ENCODE data around the gene PARD3.
"Not testable (repeated sequence)": the region's sequence is repeated elsewhere in the genome, so short reads cannot be mapped to it uniquely, and the experiment has no call there.

The PARD3 gene

GRCh38 chr10:34815185-34816084 lies at the start of gene PARD3:
PARD3 (minus strand) TSS chr10:34815296; CDS start chr10:34814995, 301 bp downstream.
- DNase-seq: peak in 1 of 2 experiments; percentile 63

GRCh38 chr10:34864149-34865067 lies 49.3 kb upstream of the PARD3 start:
- DNase-seq: peak in 1 of 2 experiments; percentile 4

DNA sequence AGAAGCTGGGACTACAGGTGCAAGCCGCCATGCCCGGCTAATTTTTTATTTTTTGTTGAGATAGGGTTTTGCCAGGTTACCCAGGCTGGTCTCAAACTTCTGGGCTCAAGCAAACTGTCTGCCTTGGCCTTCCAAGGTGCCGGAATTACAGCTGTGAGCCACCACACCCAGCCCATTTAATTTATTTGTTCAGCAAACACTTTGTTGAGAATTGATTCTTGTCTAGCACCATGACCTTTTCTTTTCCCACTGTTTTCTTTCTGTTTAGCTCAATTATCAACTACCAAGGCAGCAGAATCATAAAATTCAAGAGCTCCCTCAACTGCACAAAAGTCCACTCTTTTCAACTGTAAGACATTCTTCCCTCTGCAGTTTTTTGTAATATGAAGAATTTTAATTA lies 47.8 kb upstream of the PARD3 start:
- DNase-seq: no peak

DNA sequence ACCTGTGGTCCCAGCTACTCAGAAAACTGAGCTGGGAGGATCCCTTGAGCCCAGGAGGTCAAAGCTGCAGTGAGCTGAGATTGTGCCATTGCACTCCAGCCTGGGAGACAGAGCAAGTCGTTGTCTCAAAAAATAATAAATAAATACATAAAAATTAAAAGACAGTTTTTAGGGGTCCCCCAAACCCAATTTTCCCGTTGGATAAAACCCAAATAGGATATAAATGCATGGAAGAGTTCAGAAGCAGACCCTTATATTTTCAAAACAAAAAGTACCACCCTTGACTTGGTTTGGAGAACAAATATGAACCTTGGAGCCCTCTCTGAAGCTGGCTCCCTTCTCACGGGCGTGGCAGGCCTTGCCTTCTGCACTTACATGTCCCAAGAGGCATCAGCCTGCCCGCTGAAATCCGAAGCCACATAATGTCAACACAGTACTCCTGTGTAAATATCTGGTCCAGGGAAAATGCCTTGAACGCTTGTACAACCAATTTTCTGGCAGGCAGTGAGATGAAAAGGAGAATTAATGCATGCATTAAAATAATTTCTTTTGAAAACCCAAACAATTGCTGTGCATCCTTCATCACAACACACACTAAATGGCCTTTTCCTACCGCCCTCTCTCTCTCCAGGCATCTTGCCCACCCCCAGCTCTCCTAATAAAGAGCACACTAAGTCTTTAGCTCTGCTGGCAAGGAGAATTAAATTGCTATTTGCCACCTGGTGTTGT lies 46.4 kb upstream of the PARD3 start:
- DNase-seq: peak in 1 of 2 experiments; percentile 46

DNA sequence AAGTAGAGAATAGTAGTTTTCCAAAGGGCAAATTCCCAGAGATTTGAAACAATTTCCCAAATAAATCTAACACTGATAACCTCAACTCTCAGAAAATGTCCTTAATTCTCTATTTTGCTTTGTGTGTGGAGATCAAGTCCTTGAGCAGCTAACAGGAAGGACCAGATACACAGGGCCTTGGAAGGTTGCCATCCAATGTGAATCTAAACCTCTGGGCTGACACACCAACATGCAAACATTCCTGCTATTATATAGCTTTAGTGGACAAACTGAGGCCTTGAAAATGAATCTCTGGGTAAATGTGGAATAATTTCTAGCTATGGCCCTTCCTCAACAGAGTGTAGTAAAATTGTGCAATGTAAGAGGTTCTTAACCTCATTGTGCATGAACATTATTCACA lies 44.1 kb upstream of the PARD3 start:
- no peak for DNase-seq

- no peak for DNase-seq
Measured at GRCh38 chr10:34858003-34858402, 42.9 kb upstream of the PARD3 start.

- peak; percentile 20 to 56 for DNase-seq
Measured at GRCh38 chr10:34854147-34854601, 39.1 kb upstream of the PARD3 start.

- DNase-seq: no peak
Measured at GRCh38 chr10:34853357-34853756, 38.3 kb upstream of the PARD3 start.

- DNase-seq: no peak
Measured at GRCh38 chr10:34850558-34850957, 35.5 kb upstream of the PARD3 start.

DNA sequence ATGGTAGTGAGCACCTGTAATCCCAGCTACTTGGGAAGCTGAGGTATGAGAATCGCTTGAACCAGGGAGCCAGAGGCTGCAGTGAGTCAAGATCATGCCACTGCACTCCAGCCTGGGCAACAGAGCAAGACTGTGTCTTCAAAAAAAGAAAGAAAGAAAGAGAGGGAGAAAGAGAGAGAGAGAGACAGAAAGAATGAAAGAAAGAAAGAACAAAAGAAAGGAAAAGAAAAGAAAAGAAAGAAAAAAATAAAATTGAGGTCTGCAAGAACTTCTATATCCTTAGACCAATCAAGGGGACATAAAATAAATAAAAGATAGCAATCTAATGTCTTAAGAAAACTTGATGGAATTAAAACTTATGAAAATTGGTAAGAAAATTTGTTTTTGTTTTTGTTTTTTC lies 34.9 kb upstream of the PARD3 start:
- no peak for DNase-seq

DNA sequence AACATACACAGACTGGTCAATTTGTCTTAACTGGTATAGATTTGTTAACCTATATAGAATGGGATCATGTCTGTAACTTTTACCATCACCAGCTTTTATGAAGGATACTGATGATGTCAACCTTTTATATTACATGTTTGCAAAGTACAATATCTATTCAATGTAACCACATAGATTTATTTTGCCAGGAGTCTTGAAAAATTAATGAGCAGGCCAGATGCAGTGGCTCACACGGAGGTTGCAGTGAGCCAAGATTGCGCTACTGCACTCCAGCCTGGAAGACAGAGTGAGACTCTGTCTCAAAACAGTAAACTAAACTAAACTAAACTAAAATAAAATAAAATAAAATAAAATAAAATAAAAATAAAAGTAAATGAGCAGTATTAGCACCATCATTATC lies 30.0 kb upstream of the PARD3 start:
- DNase-seq: peak in 1 of 2 experiments; percentile 9

DNA sequence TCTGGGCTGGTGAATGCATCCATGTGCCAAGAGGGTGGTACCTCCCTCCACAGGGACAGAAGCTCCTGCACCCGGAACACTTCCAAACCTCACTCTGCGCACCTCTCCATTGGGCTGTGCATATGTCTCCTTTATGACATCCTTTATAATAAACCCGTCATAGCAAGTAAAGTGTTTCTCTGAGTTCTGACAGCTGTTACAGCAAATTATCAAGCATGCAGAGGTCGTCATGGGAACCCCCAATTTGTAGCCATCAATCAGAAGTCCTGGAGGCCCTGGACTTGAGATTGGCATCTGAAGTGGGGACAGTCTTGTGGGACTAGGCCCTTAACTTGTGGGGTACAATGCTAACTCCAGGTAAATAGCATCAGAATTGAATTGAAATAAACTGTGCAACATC lies 29.4 kb upstream of the PARD3 start:
- DNase-seq: no peak

- not testable (repeated sequence) for DNase-seq
Measured at GRCh38 chr10:34843470-34843869, 28.4 kb upstream of the PARD3 start.

DNA sequence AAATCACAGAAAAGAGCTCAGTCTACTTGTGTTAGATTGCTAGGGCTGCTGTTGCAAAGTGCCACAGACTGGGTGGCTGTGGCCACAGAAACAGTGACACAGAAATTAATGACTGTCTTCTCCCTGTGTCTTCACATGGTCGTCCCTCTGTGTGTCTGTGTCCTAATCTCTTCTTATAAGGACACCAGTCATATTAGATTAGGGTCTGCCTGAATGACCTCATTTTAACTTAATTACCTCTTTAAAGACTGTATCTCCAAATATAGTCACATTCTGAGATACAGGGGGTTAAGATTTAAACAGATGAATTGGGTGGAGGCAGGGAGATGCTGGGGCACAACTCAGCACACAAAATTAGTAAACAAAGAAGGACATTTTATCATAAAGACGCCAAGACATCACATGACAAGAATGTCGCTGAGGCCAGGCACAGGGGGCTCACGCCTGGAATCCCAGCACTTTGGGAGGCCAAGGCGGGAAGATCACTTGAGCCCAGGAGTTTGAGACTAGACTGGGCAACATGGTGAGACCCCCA lies 23.3 kb upstream of the PARD3 start:
- no peak for DNase-seq

DNA sequence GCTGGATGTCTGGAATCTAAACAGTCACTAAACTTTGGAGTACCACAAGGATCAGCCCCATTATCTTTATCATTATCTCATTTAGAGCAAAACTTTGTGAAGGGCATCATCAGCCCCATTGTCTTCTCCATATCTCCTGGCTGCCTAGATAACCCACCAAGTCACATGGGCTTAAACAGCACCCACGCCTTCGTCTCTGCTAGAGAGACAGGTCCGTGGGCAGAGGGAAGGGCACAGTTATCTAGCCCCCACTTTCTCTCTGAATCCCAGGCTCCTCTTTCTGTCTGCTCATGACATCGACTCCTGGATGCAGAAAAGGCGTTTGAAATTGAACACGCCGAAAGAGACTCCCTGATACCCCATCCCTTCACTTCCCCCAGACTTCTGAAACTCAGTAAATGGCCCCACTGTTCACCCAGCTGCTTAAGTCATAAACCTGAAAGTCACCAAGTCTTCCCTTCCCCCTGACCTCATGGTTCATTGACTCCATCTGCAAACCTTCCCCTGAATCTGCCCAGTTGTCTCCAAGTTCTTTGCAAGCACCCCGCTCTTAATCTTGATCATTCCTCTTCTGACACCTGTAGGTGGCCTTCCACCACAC lies 20.9 kb upstream of the PARD3 start:
- DNase-seq: no peak

GRCh38 chr10:34834274-34834673 lies 19.2 kb upstream of the PARD3 start:
- no peak for DNase-seq

- DNase-seq: no peak
Measured at GRCh38 chr10:34830217-34830822, 15.2 kb upstream of the PARD3 start.

- DNase-seq: no peak
Measured at GRCh38 chr10:34826857-34827766, 12.0 kb upstream of the PARD3 start.

- no peak for DNase-seq
Measured at GRCh38 chr10:34826221-34826620, 11.1 kb upstream of the PARD3 start.

DNA sequence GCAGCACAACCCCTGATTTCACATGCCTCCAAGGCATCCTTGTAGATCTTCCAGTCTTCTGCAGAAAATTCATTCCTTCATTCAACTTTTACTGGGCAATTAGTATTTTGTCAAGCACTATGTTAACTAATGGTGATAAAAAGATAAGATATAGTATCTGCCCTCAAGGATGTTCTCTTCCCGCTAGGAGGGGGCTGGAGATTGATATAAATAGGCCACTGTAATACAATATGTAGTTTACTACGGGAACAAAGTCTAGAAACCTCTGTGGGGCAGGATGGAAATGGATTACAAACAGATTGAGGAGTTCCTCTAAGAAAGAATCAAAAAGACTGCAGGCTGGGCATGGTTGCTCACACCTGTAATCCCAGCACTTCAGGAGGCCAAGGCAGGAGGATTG lies 10.3 kb upstream of the PARD3 start:
- DNase-seq: no peak

- DNase-seq: no peak
Measured at GRCh38 chr10:34824870-34825269, 9.8 kb upstream of the PARD3 start.
